ENCODE data around the gene FXYD2.
A peak's percentile ranks its signal among the peaks of the same experiment; 100 is the strongest.

FXYD2 gene

DNA sequence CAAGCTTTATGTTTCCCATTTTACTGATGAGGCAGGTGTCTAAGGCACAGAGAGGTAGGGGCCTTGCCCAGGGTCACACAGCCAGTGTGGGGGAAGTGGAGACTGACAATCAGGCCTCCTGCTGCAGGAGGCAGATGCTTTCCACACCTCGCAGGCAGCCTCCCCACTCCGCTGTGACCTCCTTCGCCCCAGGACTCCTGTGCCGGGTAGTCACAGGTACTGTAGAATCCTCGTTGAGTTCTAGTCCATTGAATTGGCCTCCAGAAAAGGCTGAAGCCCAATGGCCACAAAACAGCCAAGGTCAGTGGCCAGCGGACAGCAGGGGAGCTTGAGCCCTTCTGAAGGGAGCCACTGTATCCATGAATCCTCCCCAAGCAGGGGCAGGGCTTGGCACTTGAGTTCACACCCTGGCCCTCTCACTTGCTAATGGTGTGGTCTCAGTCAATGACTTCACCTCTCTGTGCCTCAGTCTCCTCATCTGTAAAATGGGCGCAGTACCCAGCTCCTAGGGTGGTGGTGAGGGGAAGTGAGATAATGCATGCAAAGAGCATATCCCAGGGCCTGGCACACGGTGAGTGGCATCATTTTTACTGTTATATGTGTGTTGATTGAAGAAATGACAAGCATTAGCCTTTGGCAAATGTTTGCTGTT lies 1.1 kb upstream of the FXYD2 start:
- DNase-seq (ENCODE audit: low read depth): no peak
- H3K4me3 ChIP-seq (ENCODE audit: low read depth, low read length): no peak overlapping the region
- TF ChIP-seq CTCF (conservative IDR thresholded peaks at IDR 0.05; ENCODE audit: low read depth, low read length): no peak

DNA sequence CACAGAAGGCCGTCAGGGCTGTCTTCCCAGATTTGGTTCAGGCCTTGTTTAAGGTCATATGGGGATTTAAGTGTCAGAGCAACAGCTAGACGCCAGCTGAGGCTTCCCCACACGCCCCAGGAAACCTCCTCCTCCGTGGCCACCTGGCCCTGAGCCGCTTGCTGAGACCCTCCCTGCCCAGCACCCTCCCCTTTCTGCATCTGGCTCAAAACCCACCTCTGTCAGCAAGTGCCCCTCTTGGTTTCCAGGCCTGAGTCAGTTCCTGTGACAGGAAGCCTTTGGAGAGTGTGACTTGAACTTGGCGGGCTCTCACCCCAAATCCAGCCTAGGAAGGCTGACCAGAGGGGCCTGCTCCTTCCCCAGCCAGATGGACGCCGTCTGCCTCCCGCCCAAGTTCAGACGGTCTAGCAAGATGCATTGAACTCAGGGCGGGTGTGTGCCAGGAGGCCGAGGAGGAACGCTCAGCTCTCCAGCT lies 561 bp downstream of the FXYD2 start:
- H3K4me3 ChIP-seq (ENCODE audit: low read depth, low read length): no peak overlapping the region
- peak; percentile 28 for DNase-seq (ENCODE audit: low read depth)
- no peak for TF ChIP-seq CTCF (conservative IDR thresholded peaks at IDR 0.05; ENCODE audit: low read depth, low read length)

DNA sequence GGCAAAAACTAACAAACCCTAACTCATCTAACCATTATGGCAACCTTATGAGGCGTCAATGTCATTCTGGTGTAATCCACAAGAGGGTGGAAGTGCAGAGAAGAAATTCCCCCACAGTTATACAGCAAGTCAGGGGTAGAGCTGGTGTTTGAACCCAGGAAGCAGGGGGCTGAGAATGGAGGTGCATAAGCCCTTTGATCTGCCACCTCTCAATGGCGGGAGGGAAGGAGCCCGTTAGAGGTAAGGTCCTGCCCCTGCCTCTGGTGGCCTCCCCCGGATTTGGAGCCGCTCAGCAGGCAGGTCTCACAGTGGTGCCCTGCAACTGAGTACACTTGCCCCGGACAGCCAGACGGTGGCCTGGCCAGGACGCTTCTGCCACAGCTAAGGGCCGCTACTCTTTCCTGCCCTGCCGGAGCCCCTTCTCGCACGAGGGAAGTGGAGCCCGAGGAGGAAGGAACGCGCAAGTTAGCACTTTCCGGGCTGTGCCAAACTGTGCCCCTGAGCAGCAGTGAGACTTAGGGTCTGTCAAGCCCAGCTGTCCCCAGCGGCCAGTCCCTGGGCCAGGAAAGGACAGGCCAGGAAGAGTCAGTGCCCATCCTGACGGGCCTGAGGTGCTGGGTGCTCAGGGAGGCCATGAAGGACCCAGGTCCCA lies 1.1 kb downstream of the FXYD2 start:
- TF ChIP-seq CTCF (conservative IDR thresholded peaks at IDR 0.05; ENCODE audit: low read depth, low read length): peak; percentile 37
- no peak overlapping the region for H3K4me3 ChIP-seq (ENCODE audit: low read depth, low read length)
- DNase-seq (ENCODE audit: low read depth): no peak

- DNase-seq (ENCODE audit: low read depth): peak; percentile 46
- peak; percentile 83 for TF ChIP-seq CTCF (conservative IDR thresholded peaks at IDR 0.05; ENCODE audit: low read depth, low read length)
- H3K4me3 ChIP-seq (ENCODE audit: low read depth, low read length): no peak overlapping the region
Observed at GRCh38 chr11:117822074-117823033, 2.2 kb downstream of the FXYD2 start.

DNA sequence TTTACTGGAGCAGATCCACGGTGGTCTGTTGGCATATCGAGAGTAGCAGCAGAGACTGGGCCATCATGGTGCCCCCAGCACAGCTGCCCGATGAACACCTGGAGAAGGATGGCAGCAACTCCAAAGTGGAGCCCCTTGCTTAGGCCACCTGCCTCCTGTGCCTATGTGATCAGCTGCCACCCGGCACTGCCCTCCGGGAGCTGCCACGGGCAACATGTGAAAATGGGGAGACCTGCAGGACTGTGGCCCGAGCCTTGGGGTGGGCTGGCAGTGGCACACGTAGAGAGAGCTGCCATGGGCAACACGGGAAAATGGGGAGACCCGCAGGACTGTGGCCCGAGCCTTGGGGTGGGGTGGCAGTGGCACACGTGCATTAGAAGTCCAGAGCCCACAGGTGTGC lies 3.1 kb downstream of the FXYD2 start:
- no peak for DNase-seq (ENCODE audit: low read depth)
- no peak overlapping the region for H3K4me3 ChIP-seq (ENCODE audit: low read depth, low read length)
- no peak for TF ChIP-seq CTCF (conservative IDR thresholded peaks at IDR 0.05; ENCODE audit: low read depth, low read length)

GRCh38 chr11:117820516-117820915 lies 4.0 kb downstream of the FXYD2 start:
- H3K4me3 ChIP-seq (ENCODE audit: low read depth, low read length): no peak overlapping the region
- DNase-seq (ENCODE audit: low read depth): no peak
- TF ChIP-seq CTCF (conservative IDR thresholded peaks at IDR 0.05; ENCODE audit: low read depth, low read length): no peak

All from choroid plexus epithelial cell (primary cell).